Measurements from ENCODE around the gene ANKS1B. TPM values are rescaled to one million over a fixed set of nuclear protein-coding genes. Genes with fewer than 3 reads are reported as not detected.

Gene ANKS1B
- total and polyA plus RNA-seq, 10 of the 15 experiments (the other 5 are each of a cell fraction or from before 2014, with no cell fraction given) = 0.16 to 1.3 (median 0.82) TPM; not detected in 7

GRCh38 chr12:99772274-99772673 is 212.5 kb downstream of the ANKS1B start:
- Histone ChIP-seq H3K9me3 (replicated peaks; ENCODE audit: control insufficient read depth, insufficient read depth, low read length) (no peaks in the 10 kb centered on the region), H3K4me1 (ENCODE audit: control insufficient read depth, insufficient read depth, low read length) (no peaks in the 10 kb centered on the region), H3K27me3 (replicated peaks in 1 of 2; ENCODE audit: control insufficient read depth in 2 of 2, insufficient read depth in 2 of 2, low read length in 1 of 2) (no peaks in the 10 kb centered on the region), H3K36me3 (ENCODE audit: control insufficient read depth in 2 of 2, insufficient read depth in 2 of 2, low read length in 1 of 2) (no peaks in the 10 kb centered on the region), H2AFZ (ENCODE audit: control insufficient read depth, low read depth, low read length) (no peak overlapping the region), H3K4me3 (no peak overlapping the region), H4K20me1 (ENCODE audit: control insufficient read depth, insufficient read depth) (no peaks in the 10 kb centered on the region), H3K27ac (ENCODE audit: control insufficient read depth, insufficient read depth) (no peak overlapping the region), H3K4me2 (ENCODE audit: control insufficient read depth, insufficient read depth) (no peak overlapping the region), H3K9ac (ENCODE audit: control insufficient read depth, insufficient read depth, low read length) (no peak overlapping the region), H3K79me2 (ENCODE audit: control insufficient read depth, insufficient read depth, low read length) (no peaks in the 10 kb centered on the region)
- FAIRE-seq (no peak), ATAC-seq (no peak), DNase-seq (ENCODE audit: low read depth, low spot score) (no peak)
- ChIA-PET CTCF (interaction anchor here (0.6 kb wide), 1 partner anchor 816 kb away, joined by 3 read pairs; no protein-coding TSS in a partner anchor), RAD21 (ENCODE audit: unreplicated experiment) (no interaction called here), POLR2A (no interaction called here), SMC1A (ENCODE audit: uncharacterized antibody, unreplicated experiment) (no interaction called here)
- TF ChIP-seq ZBTB33 (IDR thresholded peaks at IDR 0.05) (no peak), E4F1 (IDR thresholded peaks at IDR 0.05; ENCODE audit: borderline replicate concordance, partially characterized antibody) (no peak), WRNIP1 (IDR thresholded peaks at IDR 0.05; ENCODE audit: borderline replicate concordance, low read depth, low read length) (no peak), RAD51 (IDR thresholded peaks at IDR 0.05) (no peak), ZNF384 (IDR thresholded peaks at IDR 0.05; ENCODE audit: borderline replicate concordance, low read depth, low read length) (no peak), RELA (IDR thresholded peaks at IDR 0.05; ENCODE audit: borderline replicate concordance, partially characterized antibody) (no peak), GABPA (IDR thresholded peaks at IDR 0.05; ENCODE audit: low read depth) (no peak), SUZ12 (IDR thresholded peaks at IDR 0.05; ENCODE audit: unreplicated experiment) (no peak), ASH2L (IDR thresholded peaks at IDR 0.05; ENCODE audit: borderline replicate concordance, low read depth) (no peak), BHLHE40 (IDR thresholded peaks at IDR 0.05; ENCODE audit: borderline replicate concordance in 1 of 2, low read depth in 2 of 2, low read length in 1 of 2) (no peak), IRF3 (IDR thresholded peaks at IDR 0.05) (no peak), PAX8 (IDR thresholded peaks at IDR 0.05) (no peak), ETV6 (conservative IDR thresholded peaks at IDR 0.05 in 1 of 2, IDR thresholded peaks at IDR 0.05 in 1 of 2; ENCODE audit: borderline replicate concordance in 1 of 2, low read depth in 1 of 2) (no peak), GATAD2B (conservative IDR thresholded peaks at IDR 0.05; ENCODE audit: low read depth) (no peak)
- in situ Hi-C loops (cut with MboI) (no loop called here), intact Hi-C loops (cut with micrococcal nuclease; ENCODE audit: unreplicated experiment) (no loop called here)
- no TSS peak for BruUV-seq (replicated peaks)
- 3% methylated on average over 3 of the region's 3 CpGs for WGBS (ENCODE audit: insufficient coverage, insufficient replicate concordance, low lambda C conversion rate, missing lambda C conversion rate)
